Measurements from ENCODE around the gene ZNF800.

Gene ZNF800

GRCh38 chr7:127350586-127350985 lies 41.9 kb downstream of the ZNF800 start:
- no peak overlapping the region for H3K4me3 ChIP-seq (ENCODE audit: low read depth, low read length)

GRCh38 chr7:127349881-127350280 lies 42.6 kb downstream of the ZNF800 start:
- H3K4me3 ChIP-seq (ENCODE audit: low read depth, low read length), result no peak overlapping the region

- no peak overlapping the region for H3K4me3 ChIP-seq (ENCODE audit: low read depth, low read length)
These were observed 44.3 kb downstream of the ZNF800 start for GRCh38 chr7:127348247-127348631.

GRCh38 chr7:127347567-127348246 lies 44.8 kb downstream of the ZNF800 start:
- no peak overlapping the region for H3K4me3 ChIP-seq (ENCODE audit: low read depth, low read length)

- no peak overlapping the region for H3K4me3 ChIP-seq (ENCODE audit: low read depth, low read length)
These were observed 45.8 kb downstream of the ZNF800 start for GRCh38 chr7:127346575-127347256.

- H3K4me3 ChIP-seq (ENCODE audit: low read depth, low read length), result no peak overlapping the region
These were observed 49.9 kb downstream of the ZNF800 start for GRCh38 chr7:127342596-127342995.

GRCh38 chr7:127338122-127338521 lies 54.4 kb downstream of the ZNF800 start:
- H3K4me3 ChIP-seq (ENCODE audit: low read depth, low read length), result no peak overlapping the region

- H3K4me3 ChIP-seq (ENCODE audit: low read depth, low read length), result no peak overlapping the region
These were observed 54.9 kb downstream of the ZNF800 start for GRCh38 chr7:127337581-127337980.

GRCh38 chr7:127336458-127336857 lies 56.0 kb downstream of the ZNF800 start:
- no peak overlapping the region for H3K4me3 ChIP-seq (ENCODE audit: low read depth, low read length)

GRCh38 chr7:127332880-127333279 lies 59.6 kb downstream of the ZNF800 start:
- no peak overlapping the region for H3K4me3 ChIP-seq (ENCODE audit: low read depth, low read length)

GRCh38 chr7:127330070-127330469 lies 62.4 kb downstream of the ZNF800 start:
- H3K4me3 ChIP-seq (ENCODE audit: low read depth, low read length), result no peak overlapping the region

GRCh38 chr7:127322832-127323493 lies 69.5 kb downstream of the ZNF800 start:
- H3K4me3 ChIP-seq (ENCODE audit: low read depth, low read length), result no peak overlapping the region

GRCh38 chr7:127322351-127322750 lies 70.2 kb downstream of the ZNF800 start:
- H3K4me3 ChIP-seq (ENCODE audit: low read depth, low read length), result no peak overlapping the region

- H3K4me3 ChIP-seq (ENCODE audit: low read depth, low read length), result no peak overlapping the region
These were observed 71.5 kb downstream of the ZNF800 start for GRCh38 chr7:127320974-127321373.
